GM19043 (cell line): ENCODE results near the gene INPP1.
"Not testable (repeated sequence)": the region's sequence is repeated elsewhere in the genome, so short reads cannot be mapped to it uniquely, and the experiment has no call there.

Experiments used
- ATAC-seq: cut with Tn5 transposase; IDR thresholded peaks from one replicate; pipeline ENCODE4 v1.9.1; 2021; ENCODE audit warnings: low read depth; ENCODE audit not compliant: unreplicated experiment

INPP1 gene

GRCh38 chr2:190343536-190344275 lies at the start of gene INPP1:
TSS of gene INPP1 (plus strand) at chr2:190343589. CDS start at chr2:190360103, 16,514 bp downstream.
- peak; percentile 46 for ATAC-seq

GRCh38 chr2:190297880-190298279 lies 45.5 kb upstream of the INPP1 start:
- not testable (repeated sequence) for ATAC-seq

GRCh38 chr2:190301032-190301431 lies 42.4 kb upstream of the INPP1 start:
- ATAC-seq: no peak

GRCh38 chr2:190302052-190302451 lies 41.3 kb upstream of the INPP1 start:
- no peak for ATAC-seq

GRCh38 chr2:190303647-190304046 lies 39.7 kb upstream of the INPP1 start:
- no peak for ATAC-seq

- no peak for ATAC-seq
Observed at GRCh38 chr2:190304404-190304803, 39.0 kb upstream of the INPP1 start.

- no peak for ATAC-seq
Observed at GRCh38 chr2:190308031-190308430, 35.4 kb upstream of the INPP1 start.

- ATAC-seq: no peak
Observed at GRCh38 chr2:190311893-190312634, 31.3 kb upstream of the INPP1 start.

GRCh38 chr2:190312635-190313025 lies 30.8 kb upstream of the INPP1 start:
- not testable (repeated sequence) for ATAC-seq

- no peak for ATAC-seq
Observed at GRCh38 chr2:190313880-190314279, 29.5 kb upstream of the INPP1 start.

- ATAC-seq: no peak
Observed at GRCh38 chr2:190315273-190315672, 28.1 kb upstream of the INPP1 start.

- no peak for ATAC-seq
Observed at GRCh38 chr2:190318514-190318913, 24.9 kb upstream of the INPP1 start.

- peak; percentile 25 for ATAC-seq
Observed at GRCh38 chr2:190318931-190319554, 24.3 kb upstream of the INPP1 start.

GRCh38 chr2:190319555-190320498 lies 23.6 kb upstream of the INPP1 start, which contains the start of gene HIBCH:
TSS of gene HIBCH (minus strand) at chr2:190319826. CDS start at chr2:190319750, 76 bp downstream.
- peak; percentile 93 for ATAC-seq

GRCh38 chr2:190320696-190321095 lies 22.7 kb upstream of the INPP1 start:
- ATAC-seq: no peak

- ATAC-seq: no peak
Observed at GRCh38 chr2:190323406-190323805, 20.0 kb upstream of the INPP1 start.

GRCh38 chr2:190325588-190325987 lies 17.8 kb upstream of the INPP1 start:
- ATAC-seq: no peak

- ATAC-seq: no peak
Observed at GRCh38 chr2:190327867-190328572, 15.4 kb upstream of the INPP1 start.

- no peak for ATAC-seq
Observed at GRCh38 chr2:190328573-190329147, 14.7 kb upstream of the INPP1 start.
